NCI-H526 treated with DMSO at 0.1 percent for 48 hours (cell line): ENCODE results near the gene SPTLC3.
A peak's percentile ranks its signal among the peaks of the same experiment; 100 is the strongest.

Source experiments
- DNase-seq: peaks from one replicate; lab custom pipeline; 2025; lab: John Stamatoyannopoulos, UW

Gene SPTLC3

GRCh38 chr20:13199279-13199678 lies 190.5 kb downstream of the SPTLC3 start:
- peak; percentile 48 for DNase-seq

GRCh38 chr20:13200767-13201500 lies 192.2 kb downstream of the SPTLC3 start:
- peak; percentile 56 for DNase-seq

GRCh38 chr20:13202565-13202964 lies 193.8 kb downstream of the SPTLC3 start:
- DNase-seq = no peak

- DNase-seq = no peak
These were observed 196.7 kb downstream of the SPTLC3 start for GRCh38 chr20:13205425-13205824.

GRCh38 chr20:13205848-13206434 lies 197.2 kb downstream of the SPTLC3 start:
- DNase-seq = no peak

GRCh38 chr20:13207016-13207415 lies 198.2 kb downstream of the SPTLC3 start:
- DNase-seq = no peak

- DNase-seq = no peak
These were observed 203.3 kb downstream of the SPTLC3 start for GRCh38 chr20:13211956-13212618.

GRCh38 chr20:13212750-13213149 lies 204.0 kb downstream of the SPTLC3 start:
- DNase-seq = no peak

- DNase-seq = no peak
These were observed 204.6 kb downstream of the SPTLC3 start for GRCh38 chr20:13213335-13213734.

GRCh38 chr20:13216533-13216932 lies 207.8 kb downstream of the SPTLC3 start:
- no peak for DNase-seq
